GM12878 (cell line): ENCODE measurements around the gene HEYL. TPM values are rescaled to one million over a fixed set of nuclear protein-coding genes. Genes with fewer than 3 reads are reported as not detected.

ENCODE experiments used
- ATAC-seq: fragments of 200-7000 bp; cut with Tn5 transposase; 3 replicates; pipeline ENCODE4 v1.9.1; 2020; ENCODE audit warnings: mild to moderate bottlenecking, moderate library complexity
- BruUV-seq: library from RNA; stranded (reverse); fragments of 400-500 nt; replicated peaks from 2 replicates; lab custom pipeline; 2021; lab: Mats Ljungman, UMichigan
- CTCF ChIA-PET: fragments of 300-600 bp; sonication (Branson Sonifier 250); formaldehyde crosslinking; extraction: SDS; loops from one replicate; lab custom pipeline; 2021; ENCODE audit warnings: inconsistent platforms; lab: Yijun Ruan, JAX
- POLR2A ChIA-PET: fragments of 350-600 bp; formaldehyde crosslinking; extraction: SDS; loops from one replicate; lab custom pipeline; 2021; ENCODE audit warnings: inconsistent platforms; lab: Charles Lee
- RAD21 ChIA-PET: fragments of 300-600 bp; sonication (Branson Sonifier 250); formaldehyde crosslinking; loops from one replicate; lab custom pipeline; 2023; ENCODE audit warnings: antibody characterized with exemption; ENCODE audit not compliant: unreplicated experiment; lab: Charles Lee
- SMC1A ChIA-PET: fragments of 300-600 bp; sonication (Branson Sonifier 250); formaldehyde crosslinking; loops from one replicate; lab custom pipeline; 2023; ENCODE audit not compliant: unreplicated experiment, uncharacterized antibody; lab: Charles Lee
- DNase-seq: peaks from one replicate; pipeline ENCODE4 v3.0.0-alpha.2; 2011; ENCODE audit warnings: low read depth, low spot score
- FAIRE-seq: peaks from 3 replicates; lab custom pipeline; 2011; peaks lifted over from hg19 to GRCh38; lab: Jason Lieb, UNC
- H2AFZ ChIP-seq: 2 replicates; pipeline ENCODE4 v1.6.0; 2011; ENCODE audit warnings: low read depth, low read length, control low read depth; ENCODE audit not compliant: control insufficient read depth
- H3K27ac ChIP-seq: 2 replicates; pipeline ENCODE4 v1.5.1; 2011; ENCODE audit warnings: control low read depth; ENCODE audit not compliant: control insufficient read depth, insufficient read depth
- H3K27me3 ChIP-seq, 2 experiments: replicated peaks in 1 of 2; 2 replicates each; pipeline versions ENCODE4 v1.6.0 to v1.6.1; 2011; ENCODE audit warnings: low read length in 1 of 2; ENCODE audit not compliant: control insufficient read depth in 2 of 2, insufficient read depth in 2 of 2
- H3K36me3 ChIP-seq, 2 experiments: 2 replicates each; pipeline ENCODE4 v1.5.1; 2011; ENCODE audit warnings: low read length in 1 of 2; ENCODE audit not compliant: control insufficient read depth in 2 of 2, insufficient read depth in 2 of 2
- H3K4me1 ChIP-seq: 2 replicates; pipeline ENCODE4 v1.6.1; 2011; ENCODE audit warnings: mild to moderate bottlenecking, low read length, moderate library complexity, mixed read lengths; ENCODE audit not compliant: control insufficient read depth, insufficient read depth
- H3K4me2 ChIP-seq: 2 replicates; pipeline ENCODE4 v1.6.0; 2011; ENCODE audit warnings: control low read depth; ENCODE audit not compliant: control insufficient read depth, insufficient read depth
- H3K4me3 ChIP-seq: fragments of 200-600 bp; sonication (generic); 2 replicates; pipeline ENCODE4 v1.5.1; 2016
- H3K79me2 ChIP-seq: 2 replicates; pipeline ENCODE4 v1.6.0; 2011; ENCODE audit warnings: low read length; ENCODE audit not compliant: control insufficient read depth, insufficient read depth
- H3K9ac ChIP-seq: 2 replicates; pipeline ENCODE4 v1.8.0; 2011; ENCODE audit warnings: low read length, control low read depth, mixed read lengths; ENCODE audit not compliant: control insufficient read depth, insufficient read depth
- H3K9me3 ChIP-seq: replicated peaks from 3 replicates; pipeline ENCODE4 v1.5.1; 2011; ENCODE audit warnings: mild to moderate bottlenecking, low read length; ENCODE audit not compliant: control insufficient read depth, insufficient read depth
- H4K20me1 ChIP-seq: 2 replicates; pipeline ENCODE4 v1.6.0; 2011; ENCODE audit not compliant: control insufficient read depth, insufficient read depth
- BRCA1 ChIP-seq: IDR thresholded peaks from 2 replicates; pipeline ENCODE4 v1.6.1; 2011; ENCODE audit warnings: low read depth, low read length, improper control_type of control experiment
- CEBPB ChIP-seq, 2 experiments: fragments of 150-350 bp in 1 of 2; IDR thresholded peaks; 2 replicates each; pipeline ENCODE4 v1.6.1; 2012 to 2014; ENCODE audit warnings: low read depth in 2 of 2, low read length in 2 of 2, borderline replicate concordance in 1 of 2, inconsistent platforms in 1 of 2
- CREB1 ChIP-seq: IDR thresholded peaks from 2 replicates; pipeline ENCODE4 v1.6.1; 2012; ENCODE audit warnings: low read depth, mild to moderate bottlenecking, inconsistent platforms
- IKZF1 ChIP-seq: fragments of 450-650 bp; conservative IDR thresholded peaks from 2 replicates; pipeline ENCODE4 v1.6.1; 2017; ENCODE audit warnings: antibody characterized with exemption, mild to moderate bottlenecking
- NFYB ChIP-seq: IDR thresholded peaks from 2 replicates; pipeline ENCODE4 v1.6.1; 2011; ENCODE audit warnings: low read depth, mild to moderate bottlenecking, low read length, improper control_type of control experiment, moderate library complexity; ENCODE audit not compliant: insufficient read depth
- RB1 ChIP-seq: fragments of 450-650 bp; formaldehyde crosslinking; IDR thresholded peaks from 2 replicates; pipeline ENCODE4 v1.6.1; 2017; ENCODE audit warnings: mild to moderate bottlenecking, borderline replicate concordance
- SRF ChIP-seq, 2 experiments: IDR thresholded peaks; 2 replicates each; pipeline ENCODE4 v1.6.1; 2011; ENCODE audit warnings: low read depth in 2 of 2, low read length in 2 of 2, mild to moderate bottlenecking in 1 of 2, moderate library complexity in 1 of 2
- ZNF207 ChIP-seq: fragments of 450-650 bp; IDR thresholded peaks from 2 replicates; pipeline ENCODE4 v1.6.1; 2014; ENCODE audit warnings: antibody characterized with exemption, mild to moderate bottlenecking, borderline replicate concordance
- ZNF622 ChIP-seq: fragments of 450-650 bp; IDR thresholded peaks from 2 replicates; pipeline ENCODE4 v1.6.1; 2017; ENCODE audit warnings: mild to moderate bottlenecking, inconsistent platforms
- WGBS: methylation state at CpG from one replicate; pipeline ENCODE4 v1.1.6; 2016; ENCODE audit warnings: low lambda C conversion rate; ENCODE audit not compliant: insufficient replicate concordance, insufficient coverage; ENCODE audit errors: missing lambda C conversion rate; 5-methylcytosine and 5-hydroxymethylcytosine counted together
- in situ Hi-C: fragments of 300-500 bp; cut with MboI; formaldehyde crosslinking; loops from 9 replicates; pipeline ENCODE4 v1.14.3; 2018; ENCODE audit warnings: mixed read lengths
- intact Hi-C: fragments of 100-400 bp; cut with micrococcal nuclease; formaldehyde crosslinking; loops from one replicate; pipeline ENCODE4 v1.14.2; 2022; ENCODE audit not compliant: unreplicated experiment
- polyA plus RNA-seq, 11 experiments: library from polyadenylated mRNA; depleted of rRNA in 4 of 11; unstranded in 6 of 11; stranded (reverse) in 5 of 11; fragments of >200 nt; fragmentation: Nextera tagmentation in 4 of 11; fragmentation: Illumina TruSeq in 1 of 11; extraction: Ambion mirVana in 4 of 11; extraction: Trizol in 1 of 11; gene quantifications; 1 replicate in 1 of 11; 2 replicates in 10 of 11; pipeline versions ENCODE4 v1.2.1 to v1.2.3, GENCODE V29; 2011 to 2016; ENCODE audit warnings: inconsistent platforms in 2 of 11, missing spikeins in 2 of 11, low read depth in 1 of 11
- total RNA-seq, 4 experiments: library from RNA; depleted of rRNA in 3 of 4; stranded (reverse); fragments of >200 nt in 3 of 4; fragmentation: Illumina TruSeq in 1 of 4; extraction: Trizol in 1 of 4; gene quantifications; 2 replicates each; pipeline versions ENCODE4 v1.2.1 to v1.2.3, GENCODE V29; 2013 to 2021
- TF ChIP-seq, protein P1 (sequence below): fragments of 450-650 bp; IDR thresholded peaks from 2 replicates; pipeline ENCODE4 v1.6.1; 2017; ENCODE audit warnings: mild to moderate bottlenecking, moderate library complexity
- TF ChIP-seq, protein P2 (sequence below): IDR thresholded peaks from 2 replicates; pipeline ENCODE4 v1.6.1; 2012; ENCODE audit warnings: low read depth, low read length, improper control_type of control experiment
- TF ChIP-seq, protein P3 (sequence below): fragments of 150-350 bp; IDR thresholded peaks from 2 replicates; pipeline ENCODE4 v1.6.1; 2014; ENCODE audit warnings: mild to moderate bottlenecking, low read depth, low read length

The HEYL gene
- total and polyA plus RNA-seq, 10 of the 15 experiments (the other 5 are each of a cell fraction or from before 2014, with no cell fraction given) = under 0.01 to 0.04 TPM; not detected in 8

DNA sequence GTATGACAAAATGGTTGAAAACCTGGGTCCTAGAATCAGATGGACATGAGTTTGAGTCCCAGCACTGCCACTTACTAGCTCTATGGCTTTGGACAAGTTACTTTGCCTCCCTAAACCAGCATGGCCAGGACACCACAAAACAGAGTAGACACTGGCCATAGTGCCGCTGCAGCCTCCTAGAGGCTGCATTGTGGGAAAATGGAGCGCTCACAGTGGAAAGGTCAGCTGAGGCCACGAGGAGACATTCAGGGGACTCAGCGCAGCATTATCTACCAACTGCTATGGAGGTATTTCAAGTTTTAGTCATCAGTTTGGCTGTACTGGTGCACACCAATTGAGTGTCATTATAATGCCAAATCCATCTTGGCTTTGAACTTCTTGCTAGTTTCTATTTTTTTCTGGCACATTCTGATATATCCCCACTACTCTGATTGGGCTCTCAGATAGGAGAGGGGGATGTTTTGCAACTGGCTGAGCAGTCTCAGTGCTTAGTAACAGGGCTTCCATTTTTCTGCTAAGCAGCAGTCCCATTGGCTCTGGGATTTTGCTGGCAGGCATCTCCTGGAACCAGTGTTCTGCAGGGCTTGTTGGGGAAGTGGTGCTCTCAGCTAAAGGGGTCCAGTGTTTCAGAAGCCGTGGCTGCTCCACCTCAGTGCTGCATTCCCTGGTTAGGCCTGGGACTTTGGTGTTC, 16.3 kb upstream of the HEYL start:
- H4K20me1 ChIP-seq = no peaks in the 10 kb centered on the region
- H3K9ac ChIP-seq = no peak overlapping the region
- ChIA-PET SMC1A (interaction anchor here (0.8 to 4.7 kb wide), 3 partner anchors 10 to 83 kb away, joined by 3 to 35 read pairs (median 3); no protein-coding TSS in a partner anchor), POLR2A (interaction anchor here (0.6 kb wide), 1 partner anchor 548 kb away, joined by 3 read pairs; no protein-coding TSS in a partner anchor), RAD21 (interaction anchor here (2.7 kb wide), 1 partner anchor 52 kb away, joined by 18 read pairs; no protein-coding TSS in a partner anchor), CTCF (interaction anchor here (0.8 to 11.1 kb wide), 6 partner anchors 13 to 83 kb away, joined by 3 to 312 read pairs (median 14); partner anchors contain the start of gene NT5C1A)
- in situ Hi-C loops = no loop called here
- H3K27me3 ChIP-seq = no peaks in the 10 kb centered on the region; a peak in 1 of 4 replicates
- H3K36me3 ChIP-seq = no peaks in the 10 kb centered on the region
- no peak overlapping the region for H3K27ac ChIP-seq
- DNase-seq (no peak), ATAC-seq (no peak), FAIRE-seq (no peak)
- no peaks in the 10 kb centered on the region for H3K9me3 ChIP-seq
- 51% methylated on average over 5 of the region's 5 CpGs for WGBS
- TF ChIP-seq, protein P1, sequence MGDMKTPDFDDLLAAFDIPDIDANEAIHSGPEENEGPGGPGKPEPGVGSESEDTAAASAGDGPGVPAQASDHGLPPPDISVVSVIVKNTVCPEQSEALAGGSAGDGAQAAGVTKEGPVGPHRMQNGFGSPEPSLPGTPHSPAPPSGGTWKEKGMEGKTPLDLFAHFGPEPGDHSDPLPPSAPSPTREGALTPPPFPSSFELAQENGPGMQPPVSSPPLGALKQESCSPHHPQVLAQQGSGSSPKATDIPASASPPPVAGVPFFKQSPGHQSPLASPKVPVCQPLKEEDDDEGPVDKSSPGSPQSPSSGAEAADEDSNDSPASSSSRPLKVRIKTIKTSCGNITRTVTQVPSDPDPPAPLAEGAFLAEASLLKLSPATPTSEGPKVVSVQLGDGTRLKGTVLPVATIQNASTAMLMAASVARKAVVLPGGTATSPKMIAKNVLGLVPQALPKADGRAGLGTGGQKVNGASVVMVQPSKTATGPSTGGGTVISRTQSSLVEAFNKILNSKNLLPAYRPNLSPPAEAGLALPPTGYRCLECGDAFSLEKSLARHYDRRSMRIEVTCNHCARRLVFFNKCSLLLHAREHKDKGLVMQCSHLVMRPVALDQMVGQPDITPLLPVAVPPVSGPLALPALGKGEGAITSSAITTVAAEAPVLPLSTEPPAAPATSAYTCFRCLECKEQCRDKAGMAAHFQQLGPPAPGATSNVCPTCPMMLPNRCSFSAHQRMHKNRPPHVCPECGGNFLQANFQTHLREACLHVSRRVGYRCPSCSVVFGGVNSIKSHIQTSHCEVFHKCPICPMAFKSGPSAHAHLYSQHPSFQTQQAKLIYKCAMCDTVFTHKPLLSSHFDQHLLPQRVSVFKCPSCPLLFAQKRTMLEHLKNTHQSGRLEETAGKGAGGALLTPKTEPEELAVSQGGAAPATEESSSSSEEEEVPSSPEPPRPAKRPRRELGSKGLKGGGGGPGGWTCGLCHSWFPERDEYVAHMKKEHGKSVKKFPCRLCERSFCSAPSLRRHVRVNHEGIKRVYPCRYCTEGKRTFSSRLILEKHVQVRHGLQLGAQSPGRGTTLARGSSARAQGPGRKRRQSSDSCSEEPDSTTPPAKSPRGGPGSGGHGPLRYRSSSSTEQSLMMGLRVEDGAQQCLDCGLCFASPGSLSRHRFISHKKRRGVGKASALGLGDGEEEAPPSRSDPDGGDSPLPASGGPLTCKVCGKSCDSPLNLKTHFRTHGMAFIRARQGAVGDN = no peak
- no peak for TF ChIP-seq ZNF207
- TF ChIP-seq CREB1 = no peak
- TF ChIP-seq ZNF622 = no peak
- no peak for TF ChIP-seq RB1
- TF ChIP-seq BRCA1 = no peak
- TF ChIP-seq, protein P2, sequence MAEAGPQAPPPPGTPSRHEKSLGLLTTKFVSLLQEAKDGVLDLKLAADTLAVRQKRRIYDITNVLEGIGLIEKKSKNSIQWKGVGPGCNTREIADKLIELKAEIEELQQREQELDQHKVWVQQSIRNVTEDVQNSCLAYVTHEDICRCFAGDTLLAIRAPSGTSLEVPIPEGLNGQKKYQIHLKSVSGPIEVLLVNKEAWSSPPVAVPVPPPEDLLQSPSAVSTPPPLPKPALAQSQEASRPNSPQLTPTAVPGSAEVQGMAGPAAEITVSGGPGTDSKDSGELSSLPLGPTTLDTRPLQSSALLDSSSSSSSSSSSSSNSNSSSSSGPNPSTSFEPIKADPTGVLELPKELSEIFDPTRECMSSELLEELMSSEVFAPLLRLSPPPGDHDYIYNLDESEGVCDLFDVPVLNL = no peak
- no peak for TF ChIP-seq NFYB
- TF ChIP-seq, protein P3, sequence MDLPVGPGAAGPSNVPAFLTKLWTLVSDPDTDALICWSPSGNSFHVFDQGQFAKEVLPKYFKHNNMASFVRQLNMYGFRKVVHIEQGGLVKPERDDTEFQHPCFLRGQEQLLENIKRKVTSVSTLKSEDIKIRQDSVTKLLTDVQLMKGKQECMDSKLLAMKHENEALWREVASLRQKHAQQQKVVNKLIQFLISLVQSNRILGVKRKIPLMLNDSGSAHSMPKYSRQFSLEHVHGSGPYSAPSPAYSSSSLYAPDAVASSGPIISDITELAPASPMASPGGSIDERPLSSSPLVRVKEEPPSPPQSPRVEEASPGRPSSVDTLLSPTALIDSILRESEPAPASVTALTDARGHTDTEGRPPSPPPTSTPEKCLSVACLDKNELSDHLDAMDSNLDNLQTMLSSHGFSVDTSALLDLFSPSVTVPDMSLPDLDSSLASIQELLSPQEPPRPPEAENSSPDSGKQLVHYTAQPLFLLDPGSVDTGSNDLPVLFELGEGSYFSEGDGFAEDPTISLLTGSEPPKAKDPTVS = no peak
- TF ChIP-seq IKZF1 = no peak
- no peak for TF ChIP-seq CEBPB (IDR thresholded peaks at IDR 0.05; ENCODE audit: borderline replicate concordance in 1 of 2, low read depth in 2 of 2, low read length in 2 of 2)
- TF ChIP-seq SRF (IDR thresholded peaks at IDR 0.05; ENCODE audit: low read depth in 2 of 2, low read length in 2 of 2) = no peak
- no TSS peak for BruUV-seq
- H3K4me2 ChIP-seq = no peak overlapping the region
- intact Hi-C loops = loop anchor here (10.0 kb wide), 1 partner anchor 551 kb away; no protein-coding TSS in a partner anchor
- H3K4me3 ChIP-seq = no peak overlapping the region
- H3K4me1 ChIP-seq = peaks cover 3% of the 10 kb centered on the region; the same call in 1 of the 2 replicates
- no peaks in the 10 kb centered on the region for H3K79me2 ChIP-seq
- no peak overlapping the region for H2AFZ ChIP-seq
